ENCODE measurements around the gene GPR180.
A peak's percentile ranks its signal among the peaks of the same experiment; 100 is the strongest.

The GPR180 gene

GRCh38 chr13:94664889-94665288, 63.2 kb downstream of the GPR180 start:
- H3K4me3 ChIP-seq (ENCODE audit: low read depth, low read length): no peak overlapping the region
- no peak for DNase-seq (ENCODE audit: low read depth)
- TF ChIP-seq, protein P1, sequence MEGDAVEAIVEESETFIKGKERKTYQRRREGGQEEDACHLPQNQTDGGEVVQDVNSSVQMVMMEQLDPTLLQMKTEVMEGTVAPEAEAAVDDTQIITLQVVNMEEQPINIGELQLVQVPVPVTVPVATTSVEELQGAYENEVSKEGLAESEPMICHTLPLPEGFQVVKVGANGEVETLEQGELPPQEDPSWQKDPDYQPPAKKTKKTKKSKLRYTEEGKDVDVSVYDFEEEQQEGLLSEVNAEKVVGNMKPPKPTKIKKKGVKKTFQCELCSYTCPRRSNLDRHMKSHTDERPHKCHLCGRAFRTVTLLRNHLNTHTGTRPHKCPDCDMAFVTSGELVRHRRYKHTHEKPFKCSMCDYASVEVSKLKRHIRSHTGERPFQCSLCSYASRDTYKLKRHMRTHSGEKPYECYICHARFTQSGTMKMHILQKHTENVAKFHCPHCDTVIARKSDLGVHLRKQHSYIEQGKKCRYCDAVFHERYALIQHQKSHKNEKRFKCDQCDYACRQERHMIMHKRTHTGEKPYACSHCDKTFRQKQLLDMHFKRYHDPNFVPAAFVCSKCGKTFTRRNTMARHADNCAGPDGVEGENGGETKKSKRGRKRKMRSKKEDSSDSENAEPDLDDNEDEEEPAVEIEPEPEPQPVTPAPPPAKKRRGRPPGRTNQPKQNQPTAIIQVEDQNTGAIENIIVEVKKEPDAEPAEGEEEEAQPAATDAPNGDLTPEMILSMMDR (IDR thresholded peaks at IDR 0.05; ENCODE audit: insufficient read depth, low read depth, low read length, missing control alignments): no peak

GRCh38 chr13:94666065-94666464, 64.4 kb downstream of the GPR180 start:
- DNase-seq (ENCODE audit: low read depth): no peak
- TF ChIP-seq, protein P1 (IDR thresholded peaks at IDR 0.05; ENCODE audit: insufficient read depth, low read depth, low read length, missing control alignments): no peak
- H3K4me3 ChIP-seq (ENCODE audit: low read depth, low read length): no peak overlapping the region

DNA sequence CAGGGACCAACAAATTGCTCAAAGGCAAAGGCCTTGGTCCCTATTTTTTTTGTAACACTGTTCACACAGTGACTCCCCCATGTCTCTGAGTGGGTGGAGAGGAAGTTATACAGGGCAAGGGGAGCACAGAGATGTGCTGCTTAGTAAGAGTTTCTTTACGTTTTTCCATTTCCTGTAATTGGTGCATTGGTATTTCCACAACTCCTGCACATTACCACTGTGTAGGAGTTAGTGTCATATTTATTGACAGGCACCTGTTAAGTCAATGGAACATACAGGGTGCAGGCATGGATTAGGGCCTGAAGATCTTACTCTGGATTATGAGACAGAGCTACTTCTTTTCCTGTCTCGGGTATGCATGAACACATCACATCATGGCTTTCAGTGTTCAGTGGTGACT, 65.5 kb downstream of the GPR180 start:
- TF ChIP-seq, protein P1 (IDR thresholded peaks at IDR 0.05; ENCODE audit: insufficient read depth, low read depth, low read length, missing control alignments): no peak
- no peak for DNase-seq (ENCODE audit: low read depth)
- no peak overlapping the region for H3K4me3 ChIP-seq (ENCODE audit: low read depth, low read length)

GRCh38 chr13:94672400-94672799, 70.7 kb downstream of the GPR180 start:
- no peak for DNase-seq (ENCODE audit: low read depth)
- TF ChIP-seq, protein P1 (IDR thresholded peaks at IDR 0.05; ENCODE audit: insufficient read depth, low read depth, low read length, missing control alignments): no peak
- H3K4me3 ChIP-seq (ENCODE audit: low read depth, low read length): no peak overlapping the region

DNA sequence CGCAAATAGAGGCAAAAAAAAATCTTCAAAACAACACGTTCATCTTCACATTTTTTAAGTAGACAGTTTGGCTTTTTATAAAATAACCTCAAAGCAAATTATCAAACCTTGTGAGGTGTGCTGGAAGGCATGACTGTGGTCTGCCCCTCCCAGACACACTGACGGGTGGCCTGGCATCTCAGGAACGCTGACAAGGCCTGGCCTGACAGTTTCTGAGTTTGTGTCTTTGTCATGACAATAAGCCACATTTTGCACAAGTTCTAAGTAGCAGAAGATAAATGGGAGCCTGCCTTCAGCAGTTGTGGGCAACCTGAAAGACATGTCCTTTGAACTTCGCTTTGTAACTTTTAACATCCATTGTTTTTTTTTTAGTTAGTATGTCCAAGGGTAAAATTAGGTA, 72.2 kb downstream of the GPR180 start:
- DNase-seq (ENCODE audit: low read depth): no peak
- H3K4me3 ChIP-seq (ENCODE audit: low read depth, low read length): no peak overlapping the region
- TF ChIP-seq, protein P1 (IDR thresholded peaks at IDR 0.05; ENCODE audit: insufficient read depth, low read depth, low read length, missing control alignments): no peak

DNA sequence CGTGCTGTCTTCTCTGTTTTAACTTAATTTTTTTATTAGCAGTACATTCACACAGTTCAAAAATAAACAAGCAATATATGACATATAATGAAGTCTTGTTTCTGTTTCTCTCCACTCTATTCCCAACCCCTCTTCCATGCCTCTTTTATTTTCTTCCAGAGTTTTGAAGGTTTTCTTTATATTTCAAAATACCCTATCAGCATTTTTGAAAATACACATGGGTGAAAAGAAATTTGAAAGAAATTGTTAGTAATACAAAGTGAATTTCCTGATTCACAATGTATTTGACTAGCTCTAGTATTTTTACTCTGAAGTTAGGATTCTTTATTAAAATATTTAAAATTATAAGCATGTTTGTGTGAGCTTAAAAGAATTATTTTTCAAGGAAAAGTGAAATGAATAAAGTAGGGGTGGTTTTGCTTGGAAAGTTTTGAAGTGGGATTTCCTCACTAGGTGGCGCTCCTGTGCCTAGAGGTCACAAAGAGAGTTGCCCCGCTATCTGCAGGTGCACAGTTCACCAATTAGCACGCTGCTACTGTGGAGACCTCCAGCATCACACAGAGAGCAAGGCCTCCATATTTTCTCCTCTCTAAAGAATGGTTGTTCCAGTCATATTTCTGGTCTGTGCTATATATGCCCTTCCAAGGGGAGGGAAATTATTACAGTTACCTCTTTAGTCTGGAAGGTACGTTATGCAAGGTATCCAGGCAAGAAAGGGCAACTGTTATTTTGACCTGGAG, 73.1 kb downstream of the GPR180 start:
- H3K4me3 ChIP-seq (ENCODE audit: low read depth, low read length): no peak overlapping the region
- peak; percentile 74 for DNase-seq (ENCODE audit: low read depth)
- TF ChIP-seq, protein P1 (IDR thresholded peaks at IDR 0.05; ENCODE audit: insufficient read depth, low read depth, low read length, missing control alignments): peak; percentile 79

- TF ChIP-seq, protein P1 (IDR thresholded peaks at IDR 0.05; ENCODE audit: insufficient read depth, low read depth, low read length, missing control alignments): no peak
- DNase-seq (ENCODE audit: low read depth): no peak
- no peak overlapping the region for H3K4me3 ChIP-seq (ENCODE audit: low read depth, low read length)
Measured at GRCh38 chr13:94677799-94678198, 76.1 kb downstream of the GPR180 start.

Data from GM12865 (cell line).